GOT3 (cell line): ENCODE results near the gene ITPKA.

Experiments used
- DNase-seq: peaks from one replicate; lab custom pipeline; 2025; ENCODE audit warnings: mixed read lengths; lab: John Stamatoyannopoulos, UW

ITPKA gene

DNA sequence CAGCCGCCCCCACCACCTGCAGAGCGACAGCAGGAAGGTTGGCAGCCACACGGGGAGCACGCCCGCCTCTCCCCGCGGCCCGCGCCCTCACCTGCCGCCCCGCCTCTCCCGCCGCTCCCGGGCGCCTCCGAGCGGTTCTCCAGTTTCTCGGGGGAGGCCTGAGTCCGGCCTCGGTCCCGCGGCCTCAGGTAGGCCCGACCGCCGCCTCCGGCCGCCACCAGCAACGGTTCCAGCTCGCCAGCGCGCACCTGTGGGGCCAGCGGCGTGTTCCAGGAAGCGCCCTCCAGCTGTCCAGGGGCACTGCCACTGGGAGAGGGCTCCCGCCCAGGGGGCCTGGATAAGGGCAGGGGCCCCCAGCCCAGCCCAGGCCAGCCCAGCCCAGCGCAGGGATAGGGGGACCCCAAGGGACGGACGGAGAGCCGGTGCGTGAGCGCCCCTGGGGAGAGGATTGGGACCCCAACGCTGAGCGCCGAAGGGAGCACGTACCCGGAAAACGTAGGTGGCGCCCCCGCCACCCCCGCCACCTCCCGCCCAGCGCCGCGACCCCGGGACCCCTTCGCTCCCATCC, 17.7 kb downstream of the ITPKA start:
- no peak for DNase-seq

DNA sequence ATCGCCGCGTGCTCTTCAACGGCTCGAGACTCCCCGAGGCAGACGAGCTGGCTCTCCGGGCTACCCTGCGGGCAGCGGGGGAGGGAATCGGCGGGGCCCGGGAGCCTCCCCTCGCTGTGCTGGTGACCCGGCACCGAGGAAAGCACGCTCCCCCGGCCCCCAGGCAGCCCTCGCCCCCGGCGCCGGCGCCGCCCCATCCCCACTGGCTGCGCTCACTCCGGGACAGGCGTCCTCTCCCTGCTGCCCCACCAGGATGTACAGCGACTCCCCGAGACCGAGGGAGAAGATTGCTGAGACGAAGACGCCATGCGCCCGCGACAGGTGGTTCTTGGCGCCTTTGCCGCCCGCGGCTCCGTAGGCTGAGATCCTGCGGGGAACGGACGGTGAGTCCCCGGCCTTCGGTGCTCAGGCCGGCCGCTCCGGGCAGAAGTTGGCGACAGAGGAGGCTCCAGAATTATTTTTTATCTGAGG, 18.3 kb downstream of the ITPKA start:
- no peak for DNase-seq

DNA sequence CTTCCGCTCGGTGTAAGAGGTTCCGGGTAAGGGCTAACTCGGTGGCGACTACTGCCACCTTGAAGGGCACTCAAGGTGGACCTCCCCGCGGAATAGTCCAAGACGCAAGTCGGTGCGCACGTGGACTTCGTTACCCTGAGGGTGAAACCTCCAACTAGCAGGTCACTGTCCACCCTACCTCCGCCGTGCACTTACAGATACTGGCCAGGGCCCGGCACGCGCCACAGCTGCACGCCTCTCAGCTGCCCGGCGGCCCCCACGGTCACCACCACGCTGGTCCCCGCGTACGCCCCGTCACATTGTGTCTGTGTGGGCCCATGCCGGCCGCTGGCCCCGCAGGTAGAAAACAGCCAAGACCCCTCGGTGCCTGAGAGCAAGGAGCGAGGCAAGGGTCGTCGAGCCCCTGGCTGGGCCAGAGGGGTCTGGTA, 18.9 kb downstream of the ITPKA start:
- DNase-seq, result no peak

DNA sequence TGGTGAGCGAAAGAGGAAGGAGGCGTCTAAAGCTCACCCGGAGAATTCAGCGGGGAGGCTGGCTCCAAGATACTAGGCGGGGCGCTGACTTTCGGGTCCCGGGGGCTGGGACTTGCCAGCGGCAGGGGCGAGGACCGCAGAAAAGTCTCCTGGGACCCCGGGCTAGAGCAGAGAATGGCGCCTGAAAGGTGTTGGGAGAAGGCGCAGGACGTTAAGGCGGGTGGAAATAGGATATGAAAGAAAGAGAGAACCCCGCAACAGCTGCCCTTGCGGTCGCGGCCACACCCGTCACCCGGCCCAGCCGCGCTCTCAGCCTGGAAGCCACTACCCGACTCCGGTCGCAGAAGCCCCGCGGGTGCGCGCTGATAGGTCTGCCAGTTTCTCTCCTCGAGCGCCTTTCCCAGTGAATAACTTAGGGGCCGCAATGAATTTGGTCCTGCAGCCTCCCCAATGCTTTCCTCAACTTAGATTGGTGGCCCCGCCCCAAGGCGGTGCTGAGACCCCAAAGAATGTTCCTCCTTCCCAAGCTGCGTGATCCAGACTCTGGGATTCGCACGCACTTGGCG, 19.3 kb downstream of the ITPKA start:
- DNase-seq, result no peak

DNA sequence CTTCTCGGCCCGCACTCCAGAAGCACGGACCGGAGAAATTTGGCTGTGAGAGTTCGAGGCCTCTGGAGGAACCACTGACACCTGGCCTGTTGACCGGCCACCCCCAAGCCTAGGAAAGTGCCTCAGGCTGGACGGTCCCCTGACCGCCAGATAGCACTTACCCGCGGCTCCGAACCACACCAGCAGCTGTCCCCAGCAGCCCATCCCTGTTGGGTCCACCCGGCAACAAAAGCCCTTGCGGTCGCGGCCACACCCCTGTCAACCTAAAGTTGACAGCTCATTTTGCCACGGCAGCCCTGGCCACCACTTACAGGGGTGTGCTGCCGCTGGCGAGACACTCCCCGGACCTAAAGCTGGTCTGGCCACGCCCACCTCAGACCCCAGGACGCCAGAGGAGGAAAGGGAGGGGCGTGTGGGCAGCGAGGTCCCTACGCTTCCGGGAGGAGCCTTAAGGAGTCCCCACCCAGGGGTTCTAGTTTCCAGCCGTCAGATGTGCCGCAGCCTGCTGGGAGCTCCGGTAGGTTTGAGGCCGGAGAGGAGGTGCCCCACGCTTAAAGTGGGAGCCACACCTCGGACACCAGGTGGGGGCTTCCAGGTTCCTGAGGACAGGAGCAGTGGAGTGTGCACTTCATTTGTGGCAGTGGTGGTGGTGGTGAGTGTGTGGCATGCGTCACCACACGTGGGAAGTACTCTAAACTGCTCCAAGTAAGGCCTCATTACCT, 20.0 kb downstream of the ITPKA start, which contains the start of gene LTK:
LTK (minus strand) TSS at position 322 of the 722 bp plus-strand sequence; CDS start at position 204, 118 bp downstream.
- DNase-seq, result no peak

DNA sequence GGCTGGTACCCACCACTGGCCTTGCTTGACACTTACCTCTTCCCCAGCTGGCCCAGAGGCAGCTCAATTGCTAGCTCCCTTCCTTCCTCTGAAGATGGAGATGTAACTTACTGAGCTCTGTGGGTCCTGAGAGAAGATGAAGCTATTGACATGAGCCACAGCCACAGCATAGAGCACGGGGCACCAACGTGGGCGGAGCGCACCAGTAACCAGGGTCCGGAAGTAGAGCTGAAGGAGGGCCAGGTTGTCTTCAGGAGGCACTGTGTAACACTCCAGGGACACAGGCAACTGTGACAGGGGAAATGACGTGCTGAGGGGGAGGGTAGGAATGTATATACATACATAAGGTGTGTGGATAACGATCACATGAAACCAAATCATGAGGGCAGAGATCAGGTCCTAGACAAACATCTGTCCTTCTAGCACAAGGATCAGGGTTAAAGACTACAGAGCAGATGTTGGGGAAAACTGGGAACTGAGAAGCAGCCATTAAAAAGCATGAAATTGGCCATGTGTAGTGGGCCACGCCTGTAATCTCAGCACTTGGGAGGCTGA, 24.3 kb downstream of the ITPKA start:
- no peak for DNase-seq

DNA sequence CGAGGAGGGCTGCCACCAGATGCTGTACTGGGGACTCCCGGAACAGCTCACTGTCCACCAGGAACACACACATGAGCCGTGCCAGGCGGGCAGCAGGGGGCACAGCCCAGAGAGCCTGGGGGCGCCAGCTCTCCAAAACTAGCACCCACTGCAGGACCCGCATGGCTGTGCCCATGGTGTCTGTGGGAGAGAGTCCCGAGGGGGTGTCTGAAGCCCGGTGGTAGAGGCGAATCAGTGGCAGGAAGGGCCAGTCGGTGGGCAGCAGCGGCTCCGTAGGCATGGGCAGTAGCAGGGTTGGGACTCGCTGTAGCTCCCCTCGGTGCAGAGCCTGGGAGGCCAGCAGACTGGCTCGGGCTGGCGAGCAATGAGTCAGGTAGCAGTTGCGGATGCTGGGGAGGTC, 27.0 kb downstream of the ITPKA start:
- no peak for DNase-seq

DNA sequence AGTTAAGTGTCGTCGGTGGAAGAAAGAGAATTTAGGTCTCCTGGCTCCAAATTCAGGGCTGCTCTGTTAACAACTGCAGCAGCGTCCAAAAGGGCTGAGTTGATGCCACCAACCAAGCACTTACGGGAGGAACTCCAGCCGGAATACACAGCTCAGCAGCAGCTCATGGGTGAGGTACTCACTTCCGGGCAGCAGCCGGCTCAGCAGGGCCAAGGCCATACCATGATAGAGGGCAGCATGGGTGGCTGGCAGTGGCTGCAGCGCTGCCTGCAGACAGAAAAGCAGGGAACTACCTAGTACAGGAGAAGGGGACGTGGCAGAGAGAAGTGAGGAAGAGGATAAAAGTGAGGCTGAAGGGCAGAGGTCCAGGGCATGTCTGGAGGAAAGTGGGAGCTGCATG, 27.9 kb downstream of the ITPKA start:
- no peak for DNase-seq

DNA sequence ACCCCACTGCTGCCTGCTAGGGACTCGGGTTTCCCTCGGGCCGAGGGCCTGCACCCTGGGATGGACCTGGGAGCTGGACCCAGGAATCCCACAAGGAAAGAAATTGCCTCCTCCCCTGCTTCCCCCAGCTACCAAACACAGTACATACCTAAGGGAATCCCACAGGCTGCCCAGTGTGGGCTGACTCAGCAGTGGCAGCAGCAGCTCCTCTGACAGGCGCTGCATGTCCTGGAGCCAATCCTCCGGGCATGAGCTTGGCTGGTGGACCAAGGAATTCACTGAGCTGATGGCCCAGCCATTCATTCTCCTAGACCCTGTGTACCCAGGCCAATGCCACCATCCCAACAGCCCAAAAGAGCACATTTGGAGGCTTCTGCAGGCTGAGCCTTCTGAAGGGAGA, 29.4 kb downstream of the ITPKA start:
- no peak for DNase-seq

DNA sequence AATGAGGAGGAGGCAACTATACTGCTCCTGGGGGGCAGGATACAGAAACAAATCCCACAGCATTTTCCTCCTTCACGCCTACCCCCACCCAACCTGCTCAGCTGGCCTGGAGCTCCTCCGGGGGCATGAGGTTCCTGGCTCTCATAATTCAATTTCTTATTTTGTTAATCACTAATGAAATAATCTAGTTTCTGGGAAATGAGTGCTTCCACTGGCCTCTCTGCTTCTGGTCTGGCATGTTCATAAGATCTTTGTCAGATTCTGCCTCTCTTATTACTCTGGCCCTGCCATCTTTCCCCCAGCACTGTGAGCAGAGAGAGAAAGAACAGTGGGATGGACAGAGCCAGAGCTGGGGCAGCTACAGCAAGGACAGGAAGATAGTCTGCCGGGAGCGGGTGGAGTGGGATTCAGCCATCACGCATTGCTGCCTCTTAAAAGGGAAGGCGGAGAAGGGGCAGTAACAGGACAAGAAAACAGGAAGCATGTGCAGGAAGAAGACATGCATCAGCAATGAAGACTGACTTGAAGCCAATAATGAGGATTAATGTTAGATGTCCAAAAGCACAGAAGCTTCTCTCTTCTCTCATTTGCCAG, 36.8 kb downstream of the ITPKA start:
- no peak for DNase-seq

DNA sequence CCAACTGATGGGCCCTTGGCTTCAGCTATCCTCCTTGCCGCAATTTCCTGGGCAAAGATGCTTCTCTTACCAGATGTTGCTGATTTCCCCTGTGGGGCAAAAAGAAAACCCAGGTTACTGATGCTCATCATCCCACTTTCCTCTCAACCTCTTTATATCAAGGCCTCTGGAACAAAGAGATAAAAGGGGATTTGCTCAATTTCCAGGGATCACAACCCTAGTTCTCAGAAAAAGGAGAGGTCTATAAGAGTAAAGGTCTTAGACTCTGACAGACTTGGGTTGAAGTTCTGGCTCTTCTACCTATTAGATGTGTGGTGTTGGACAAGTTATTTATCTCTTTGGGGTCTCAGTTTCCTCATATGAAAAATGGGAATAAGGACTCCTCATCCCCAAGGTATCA, 41.9 kb downstream of the ITPKA start:
- DNase-seq, result no peak

DNA sequence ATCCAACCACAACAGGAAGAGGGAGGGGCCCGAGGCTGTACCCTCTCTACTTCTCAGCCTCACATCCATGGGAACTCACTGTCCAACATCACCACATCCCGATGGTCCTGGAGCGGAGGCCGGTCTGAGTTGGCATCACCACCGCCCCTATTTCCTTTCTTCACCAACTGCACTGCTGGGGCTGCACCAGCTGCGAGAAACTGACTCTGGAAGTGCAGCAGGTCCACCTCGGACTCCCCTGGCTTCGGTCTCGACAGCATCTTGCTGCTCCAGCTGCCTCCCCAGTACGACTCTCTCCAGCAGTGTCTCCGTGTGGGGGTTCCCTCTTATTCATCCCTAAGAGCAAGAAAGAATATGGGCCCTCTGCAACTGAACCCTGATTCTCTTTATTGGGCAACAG, 43.2 kb downstream of the ITPKA start:
- no peak for DNase-seq

DNA sequence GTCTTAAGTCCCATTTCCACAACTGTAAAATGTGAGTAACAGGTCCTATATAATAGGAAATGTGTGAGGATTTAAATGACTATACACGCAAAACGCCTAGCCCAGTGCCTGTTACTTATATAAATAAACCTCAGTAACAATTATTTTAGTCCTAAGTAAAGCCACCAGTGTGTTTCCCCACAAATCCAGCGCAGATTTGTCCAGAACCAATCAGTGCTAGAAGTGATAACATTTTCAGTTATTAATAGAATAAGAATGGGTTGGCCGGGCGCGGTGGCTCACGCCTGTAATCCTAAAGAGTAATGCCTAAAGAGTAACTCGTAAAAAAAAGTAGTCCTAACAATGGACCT, 49.8 kb downstream of the ITPKA start:
- DNase-seq, result no peak

DNA sequence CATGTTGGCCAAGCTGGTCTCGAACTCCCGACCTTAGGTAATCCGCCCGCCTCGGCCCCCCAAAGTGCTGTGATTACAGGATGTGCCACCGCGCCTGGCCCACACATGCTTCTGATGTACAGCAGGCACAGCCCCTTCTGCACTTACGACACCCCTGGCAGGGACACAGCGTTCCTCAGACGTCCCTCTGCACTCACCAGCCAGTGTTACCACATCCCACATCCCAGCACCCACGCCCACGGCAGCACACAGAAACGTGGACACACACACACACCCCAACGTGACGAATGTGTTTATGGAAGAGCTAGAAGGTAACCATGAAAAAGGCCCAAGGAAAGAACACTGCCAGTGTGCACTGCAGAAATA, 51.0 kb downstream of the ITPKA start:
- no peak for DNase-seq

DNA sequence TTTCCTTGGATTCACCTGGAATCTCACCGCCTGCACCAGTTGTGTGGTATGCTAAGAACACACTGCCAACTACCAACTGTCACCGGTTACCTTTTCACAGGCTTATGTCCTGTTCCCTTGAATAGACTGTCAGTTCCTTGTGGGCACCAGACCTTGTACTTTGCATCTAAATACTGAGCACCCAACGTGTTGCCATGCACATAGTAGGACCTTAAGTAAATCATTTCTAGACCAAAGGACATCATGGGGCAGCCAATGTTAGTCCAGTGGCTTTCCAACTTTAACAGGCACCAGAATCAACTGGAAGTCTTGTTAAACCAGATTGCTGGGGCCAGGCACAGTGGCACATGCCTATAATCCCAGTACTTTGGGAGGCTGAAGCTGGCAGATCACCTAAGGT, 51.5 kb downstream of the ITPKA start:
- DNase-seq, result no peak

DNA sequence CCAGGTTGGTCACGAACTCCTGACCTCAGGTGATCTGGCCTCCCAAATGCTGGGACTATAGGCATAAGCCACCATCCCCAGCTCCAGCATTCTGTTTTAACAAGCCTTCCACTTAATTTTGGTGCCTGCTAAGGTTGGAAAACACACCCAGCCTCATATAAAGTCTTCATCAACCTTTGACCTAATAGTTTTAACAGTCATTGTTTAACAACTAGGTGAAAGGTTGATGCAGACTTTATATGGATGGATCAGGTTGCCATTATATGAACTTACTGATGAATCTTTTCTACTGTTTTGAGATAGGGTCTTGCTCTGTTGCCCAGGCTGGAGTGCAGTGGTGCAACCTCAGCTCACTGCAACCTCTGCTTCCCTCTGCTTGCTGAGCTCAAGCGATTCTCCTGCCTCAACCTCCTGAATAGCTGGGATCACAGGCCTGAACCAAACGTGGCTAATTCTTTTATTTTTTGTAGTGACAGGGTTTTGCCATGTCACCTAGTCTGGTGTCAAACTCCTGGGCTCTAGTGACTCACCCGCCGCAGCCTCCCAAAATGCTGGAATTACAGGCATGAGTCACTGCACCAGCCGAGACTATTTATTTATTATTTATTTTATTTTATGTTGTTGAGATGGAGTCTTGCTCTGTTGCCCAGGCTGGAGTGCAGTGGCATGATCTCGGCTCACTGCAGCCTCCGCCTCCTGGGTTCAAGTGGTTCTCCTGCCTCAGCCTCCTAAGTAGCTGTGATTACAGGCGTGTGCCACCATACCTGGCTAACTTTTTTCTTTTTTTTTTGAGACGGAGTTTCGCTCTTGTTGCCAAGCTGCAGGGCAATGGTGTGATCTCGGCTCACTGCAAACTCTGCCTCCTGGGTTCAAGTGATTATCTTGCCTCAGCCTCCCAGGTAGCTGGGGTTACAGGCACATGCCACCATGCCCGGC, 53.4 kb downstream of the ITPKA start:
- no peak for DNase-seq

DNA sequence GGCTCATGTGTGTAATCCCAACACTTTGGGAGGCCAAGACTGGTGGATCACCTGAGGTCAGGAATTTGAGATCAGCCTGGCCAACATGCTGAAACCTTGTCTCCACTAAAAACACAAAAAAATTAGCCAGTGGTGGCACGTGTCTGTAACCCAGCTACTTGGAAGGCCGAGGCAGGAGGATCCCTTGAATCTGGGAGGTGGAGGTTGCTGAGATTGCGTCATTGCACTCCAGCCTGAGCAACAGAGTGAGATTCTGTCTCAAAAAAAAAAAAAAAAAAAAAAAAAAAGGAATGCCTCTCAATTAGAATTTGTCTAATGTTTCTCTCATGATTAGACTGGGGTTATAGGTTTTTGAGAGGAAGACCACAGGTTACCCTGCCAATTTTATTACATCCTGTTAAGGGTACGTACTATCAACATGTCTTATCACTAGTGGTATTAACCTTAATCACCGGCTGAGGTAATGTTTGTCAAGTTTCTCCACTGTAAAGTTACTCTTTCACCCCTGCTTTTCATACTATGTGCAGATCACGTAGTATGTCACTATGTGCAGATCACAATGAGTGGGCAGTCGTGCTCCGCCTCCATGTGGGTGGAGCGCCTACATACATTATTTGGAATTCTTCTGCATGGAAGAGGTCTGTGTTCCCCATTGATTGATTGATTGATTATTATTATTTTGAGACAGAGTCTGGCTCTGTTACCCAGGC, 56.5 kb downstream of the ITPKA start:
- no peak for DNase-seq
